Measurements from ENCODE around the gene ELK4.
A peak's percentile ranks its signal among the peaks of the same experiment; 100 is the strongest.
"Not testable (repeated sequence)": the region's sequence is repeated elsewhere in the genome, so short reads cannot be mapped to it uniquely, and the experiment has no call there.

The ELK4 gene

GRCh38 chr1:205663286-205663936 lies 31.6 kb upstream of the ELK4 start:
- no peak for DNase-seq

DNA sequence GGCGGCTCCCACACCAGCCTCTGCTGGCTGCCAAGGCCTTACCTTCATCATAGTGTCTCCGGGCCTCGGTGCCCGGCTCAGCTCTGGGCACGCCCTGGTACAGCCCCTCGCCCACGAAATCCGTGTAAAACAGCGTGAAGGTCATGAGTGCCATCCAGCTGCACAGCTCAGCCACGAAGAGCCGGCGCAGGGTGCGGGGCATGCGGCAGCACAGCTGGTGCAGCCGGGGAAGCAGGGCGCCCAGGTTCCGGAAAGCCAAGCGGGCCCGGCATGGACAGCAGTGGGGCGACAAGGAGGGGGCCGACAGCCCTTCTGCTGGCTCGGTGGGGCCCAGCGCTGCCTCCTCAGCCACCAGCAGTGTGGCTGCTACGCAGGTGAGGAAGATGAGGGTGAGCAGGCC lies 31.0 kb upstream of the ELK4 start:
- DNase-seq = no peak

- no peak for DNase-seq
Measured at GRCh38 chr1:205662135-205662738, 30.4 kb upstream of the ELK4 start.

DNA sequence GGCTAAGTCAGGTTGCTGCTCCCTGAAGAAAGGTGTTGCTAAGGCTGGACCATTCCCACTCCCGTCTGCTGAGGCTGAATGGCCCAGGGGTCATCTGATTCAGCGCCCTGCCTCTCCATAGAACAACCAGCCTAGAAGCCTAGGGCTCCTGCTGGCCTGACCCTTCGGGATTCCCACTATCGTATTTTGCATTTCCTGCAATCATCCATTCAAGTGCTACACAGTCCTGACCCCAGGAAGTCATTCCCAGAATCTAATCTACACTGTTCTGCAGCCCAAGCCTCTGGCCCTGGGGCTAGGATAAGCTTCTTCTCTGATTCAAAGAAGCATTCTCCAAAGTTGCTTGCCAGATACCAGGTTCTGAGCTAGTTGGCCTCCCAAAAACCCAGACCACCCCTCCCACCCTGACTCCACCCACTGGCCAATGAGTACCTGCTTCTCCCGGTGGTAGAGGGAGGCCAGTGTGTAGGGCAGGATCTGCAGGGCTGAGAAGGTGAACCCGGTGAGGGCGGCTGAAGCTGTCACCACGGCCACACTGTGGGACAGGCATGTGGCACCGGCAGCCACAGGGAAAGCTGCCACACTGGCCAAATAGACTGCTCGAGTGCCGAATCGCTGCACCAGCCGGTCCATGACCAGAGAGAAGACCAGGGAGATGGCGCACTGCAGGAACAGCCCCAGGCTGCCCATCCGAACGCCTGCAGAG lies 29.8 kb upstream of the ELK4 start:
- DNase-seq = no peak

DNA sequence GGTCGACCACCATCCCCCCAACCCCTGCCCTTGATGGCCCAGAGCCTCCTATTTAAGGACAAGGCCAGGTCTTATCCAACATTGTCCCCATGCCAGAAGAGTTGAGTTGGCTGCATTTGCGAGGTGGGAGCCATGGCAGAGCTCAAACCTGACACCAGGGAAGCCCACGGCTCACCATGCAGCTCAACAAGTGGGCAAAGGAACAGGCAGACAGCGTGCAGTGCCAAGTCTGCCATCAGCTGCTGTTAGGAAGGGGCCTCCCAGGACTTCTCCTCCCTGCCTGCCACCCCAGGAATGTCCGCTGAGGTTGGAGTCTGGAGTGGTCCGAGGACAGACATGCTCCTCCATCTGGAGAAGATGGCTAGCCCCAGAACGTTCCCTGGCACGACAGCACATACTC lies 28.6 kb upstream of the ELK4 start:
- DNase-seq = no peak

- peak; percentile 63 for DNase-seq
Measured at GRCh38 chr1:205658943-205659581, 27.3 kb upstream of the ELK4 start.

DNA sequence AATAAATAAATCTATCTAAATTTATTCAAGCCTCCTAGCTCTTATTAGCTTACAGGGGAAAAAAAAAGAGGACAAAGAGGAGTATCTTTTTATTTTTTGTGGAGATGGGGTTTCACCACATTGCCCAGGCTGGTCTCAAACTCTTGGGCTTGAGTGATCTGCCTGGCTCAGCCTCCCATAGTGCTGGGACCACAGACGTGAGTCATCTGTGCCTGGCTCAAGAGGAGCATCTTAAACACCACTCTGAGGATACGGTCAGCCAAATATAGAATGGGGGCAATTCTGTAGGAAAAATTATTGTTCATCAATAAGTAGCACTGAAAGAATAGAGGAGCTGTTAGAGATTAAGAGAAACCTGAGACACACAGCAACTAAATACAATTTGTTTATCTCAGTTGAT lies 24.4 kb upstream of the ELK4 start:
- DNase-seq = peak; percentile 24

- no peak for DNase-seq
Measured at GRCh38 chr1:205652984-205653383, 21.2 kb upstream of the ELK4 start.

DNA sequence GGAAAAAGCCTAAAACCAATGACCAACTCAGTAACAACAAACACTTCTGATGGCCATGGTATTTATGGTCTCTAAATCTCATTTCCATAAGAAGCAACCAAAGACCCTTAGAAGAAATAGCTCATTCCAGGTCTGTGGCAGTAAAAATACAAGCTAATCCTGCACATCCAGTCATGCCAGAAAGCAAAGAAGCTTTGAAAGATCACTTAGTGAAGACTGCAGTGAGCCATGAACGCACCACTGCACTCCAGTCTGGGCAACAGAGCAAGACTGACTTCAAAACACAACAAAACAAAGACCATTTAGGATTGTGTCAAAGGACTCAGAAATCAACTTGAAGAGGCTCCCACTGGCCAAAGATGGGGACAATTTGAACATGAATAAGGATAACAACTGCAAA lies 18.4 kb upstream of the ELK4 start:
- DNase-seq = peak; percentile 50

- DNase-seq = no peak
Measured at GRCh38 chr1:205645519-205645918, 13.7 kb upstream of the ELK4 start.

- DNase-seq = no peak
Measured at GRCh38 chr1:205642679-205643307, 11.0 kb upstream of the ELK4 start.

- DNase-seq = no peak
Measured at GRCh38 chr1:205639567-205639966, 7.8 kb upstream of the ELK4 start.

DNA sequence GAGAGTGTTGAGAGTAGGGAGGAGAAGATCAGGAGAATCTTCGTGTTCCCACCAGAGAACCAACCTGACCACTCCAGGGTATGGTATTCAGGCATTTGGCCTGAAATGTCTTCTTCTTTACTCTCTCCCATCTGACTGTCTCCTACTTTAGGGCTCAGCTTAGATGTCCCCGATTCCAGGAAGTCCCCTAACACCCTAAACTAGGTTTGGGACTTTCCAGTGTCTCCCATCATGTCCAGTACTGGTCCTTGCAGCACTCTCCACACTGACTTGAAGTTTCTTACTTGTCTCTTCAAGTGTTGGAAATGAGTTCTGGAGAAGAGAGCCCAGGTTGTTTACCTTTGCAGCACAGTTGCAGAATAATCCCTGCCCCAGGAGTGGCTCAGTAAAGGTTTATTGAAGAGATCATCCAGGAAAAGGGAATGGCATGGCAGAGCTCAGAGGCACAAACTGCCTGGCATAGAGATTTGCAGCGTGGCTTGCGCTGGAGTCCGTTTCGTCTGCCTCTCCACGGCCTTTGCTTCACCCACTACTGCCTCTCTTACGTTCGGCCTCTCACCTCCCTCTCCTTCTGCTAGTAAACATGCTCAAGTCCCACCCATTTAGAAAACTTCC lies 6.2 kb upstream of the ELK4 start:
- no peak for DNase-seq

- DNase-seq = no peak
Measured at GRCh38 chr1:205636732-205637131, 4.9 kb upstream of the ELK4 start.

DNA sequence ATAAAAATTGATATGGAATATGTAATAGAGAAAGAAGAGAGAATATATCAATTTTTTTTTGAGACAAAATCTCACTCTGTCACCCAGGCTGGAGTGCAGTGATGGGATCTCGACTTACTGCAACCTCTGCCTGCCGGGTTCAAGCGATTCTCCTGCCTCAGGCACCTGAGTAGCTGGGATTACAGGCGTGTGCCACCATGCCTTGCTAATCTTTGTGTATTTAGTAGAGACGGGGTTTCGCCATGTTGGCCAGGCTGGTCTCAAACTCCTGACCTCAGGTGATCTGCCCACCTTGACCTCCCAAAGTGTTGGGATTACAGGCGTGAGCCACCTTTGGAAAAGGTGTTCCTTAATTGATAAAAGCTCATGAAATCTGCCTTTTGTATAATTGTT lies 4.3 kb upstream of the ELK4 start:
- not testable (repeated sequence) for DNase-seq

GRCh38 chr1:205633421-205633976 lies 1.7 kb upstream of the ELK4 start:
- no peak for DNase-seq

GRCh38 chr1:205632669-205633169 lies 908 bp upstream of the ELK4 start:
- DNase-seq = peak; percentile 34

DNA sequence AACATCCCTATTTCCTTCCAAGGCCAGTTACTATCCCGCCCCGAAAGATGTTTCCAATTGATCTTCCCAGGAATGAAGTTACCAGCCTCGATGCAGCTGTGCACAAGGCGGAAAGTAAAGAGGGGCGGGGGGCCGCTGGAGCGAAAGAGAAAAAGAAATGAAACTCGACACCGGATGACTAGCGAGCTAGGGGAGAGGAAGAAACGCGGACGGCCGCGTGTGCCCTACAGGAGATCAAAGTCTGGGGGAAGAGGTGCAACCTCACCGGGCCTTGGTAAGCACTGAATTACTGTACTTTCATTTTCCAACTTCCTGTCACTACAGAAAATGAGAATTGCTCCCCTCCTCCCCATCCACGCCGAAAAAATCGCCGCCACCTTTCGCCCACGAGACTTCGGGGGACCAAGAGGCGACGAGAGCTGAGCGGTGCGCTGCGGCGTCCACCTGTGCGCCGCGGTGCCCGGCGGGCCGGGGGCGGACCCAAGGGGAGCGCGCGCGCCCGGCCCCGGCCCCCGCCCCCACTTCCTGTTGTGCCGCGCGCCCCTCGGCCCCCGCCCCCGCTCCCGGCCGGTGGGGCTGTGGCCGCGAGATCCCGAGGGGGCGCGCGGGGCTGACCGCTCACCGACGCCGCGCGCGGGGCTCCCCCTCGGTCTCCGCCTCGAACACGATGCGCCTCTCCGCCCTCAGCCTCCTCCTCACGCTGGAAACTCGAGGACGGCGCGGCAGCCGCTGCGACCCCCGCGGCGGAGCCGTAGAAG lies 622 bp downstream of the ELK4 start:
- DNase-seq = peak; percentile 77

- no peak for DNase-seq
Measured at GRCh38 chr1:205630651-205631009, 1.2 kb downstream of the ELK4 start.

DNA sequence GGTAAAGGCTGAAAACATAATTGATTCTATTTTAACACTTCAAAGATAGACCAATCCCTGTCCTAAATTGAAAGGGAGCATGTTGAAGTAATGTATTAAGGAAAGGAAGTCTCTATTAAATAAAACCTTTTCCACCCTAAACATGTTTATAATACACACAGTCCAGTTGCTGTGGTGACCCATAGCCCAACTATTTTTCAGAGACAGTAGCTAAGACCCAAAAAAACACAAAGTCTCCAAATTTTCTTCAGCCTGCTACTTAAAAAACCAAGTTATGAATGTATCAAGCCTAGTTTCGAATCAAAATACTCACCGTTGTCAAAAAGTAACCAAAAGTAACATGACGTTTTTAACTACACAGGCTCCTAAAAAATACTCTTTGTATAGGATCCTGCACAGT lies 1.6 kb downstream of the ELK4 start:
- no peak for DNase-seq

- no peak for DNase-seq
Measured at GRCh38 chr1:205629751-205630150, 2.1 kb downstream of the ELK4 start.

- DNase-seq = no peak
Measured at GRCh38 chr1:205627956-205628355, 3.9 kb downstream of the ELK4 start.
